Heart left ventricle (tissue), 13 donors: ENCODE measurements around the gene CFAP43.

Experiments
- CTCF ChIP-seq, 12 donors: fragments of 200-600 bp; sonication (generic) in 4 of 12; IDR thresholded peaks; one replicate each; pipeline versions ENCODE4 v1.5.0 to v1.8.0; 2018 to 2022; ENCODE audit warnings: antibody characterized with exemption in 12 of 12, mild to moderate bottlenecking in 5 of 12
- POLR2A ChIP-seq, 2 donors: fragments of 450-650 bp; IDR thresholded peaks; one replicate each; pipeline ENCODE4 v1.6.1; 2017; ENCODE audit warnings: antibody characterized with exemption in 2 of 2, mild to moderate bottlenecking in 2 of 2, moderate library complexity in 2 of 2
- donor health status: ischemic (EF 13 %, LVEDD 7.1; RV severe dilation, severe dysfunction).
- donor health status: DM: no; HTN: yes; CAD: no.
- donor health status: DM: no; HTN: no; CAD: no.
- donor health status: ischemic (EF 25% LVEDD 6.9; RV normal size, moderate dysfunction).
- donor health status: ischemic (EF 25% LVEDD 5.7; RV mildly dilated, moderate dysfunction).
- donor health status: ischemic (EF 35%, LVEDD 5.7; RV mildly dilated, moderate dysfunction).
- donor health status: nonischemic (EF 11% LVEDD 7.7; RV severe dilation, severe dysfunction).
- donor health status: DM: yes; HTN: yes; CAD: no.
- donor health status: PGD.
- donor health status: ischemic (EF 29% LVEDD 5.4; RV normal size, mild dysfunction).
- donor health status: nonischemic (EF 23%, LVEDD 6.1; RV moderate dilation, normal function).

GRCh38 chr10:104240078-104240477 is 7.9 kb upstream of the CFAP43 start:
- TF ChIP-seq CTCF (IDR thresholded peaks at IDR 0.05) (no peak), POLR2A (IDR thresholded peaks at IDR 0.05) (no peak)
